Measurements from ENCODE around the gene PPL.

PPL gene

DNA sequence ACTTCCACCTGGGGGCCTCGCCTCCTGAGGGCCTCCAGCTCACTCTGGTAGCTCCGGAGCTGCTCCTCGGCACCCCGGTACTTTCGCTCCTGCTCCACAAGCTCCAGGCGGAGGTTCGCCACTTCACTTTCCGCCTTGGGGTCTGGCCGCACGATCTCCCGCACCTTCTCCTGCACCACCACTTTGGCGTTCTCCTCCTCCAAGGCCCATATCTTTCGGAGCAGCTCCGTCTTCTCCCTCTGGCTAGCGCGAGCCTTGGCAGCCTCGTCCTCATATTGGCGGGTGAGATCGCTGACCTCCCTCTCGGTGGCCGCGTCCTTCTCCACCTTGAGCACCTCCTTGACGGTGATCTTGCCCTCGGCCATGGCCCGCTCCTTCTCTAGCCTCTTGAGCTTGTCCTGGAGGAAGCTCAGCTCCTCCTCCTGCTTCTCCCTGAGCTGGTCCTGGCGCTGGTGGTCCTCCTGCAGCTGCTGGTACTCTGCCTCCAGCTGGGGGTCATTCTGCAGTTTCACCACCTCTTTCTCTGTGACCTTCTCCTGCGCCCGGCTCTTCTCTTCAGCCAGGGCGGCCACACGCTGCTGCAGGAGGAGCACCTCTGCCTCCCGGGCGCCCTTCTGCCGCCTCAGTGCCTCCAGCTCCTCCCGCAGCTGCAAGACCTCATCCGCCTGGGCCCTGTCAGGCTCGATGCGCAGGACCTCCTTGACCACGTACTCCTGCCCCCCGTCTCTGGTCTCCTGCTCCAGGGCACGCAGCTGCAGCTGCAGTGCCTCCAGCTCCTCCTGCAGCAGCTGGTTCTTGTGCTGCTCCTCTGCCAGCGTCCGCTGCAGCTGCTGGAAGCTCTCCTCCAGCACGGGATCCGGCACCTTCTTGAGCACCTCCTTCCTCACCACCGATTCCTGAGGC, 51.7 kb downstream of the PPL start:
- DNase-seq = no peak

DNA sequence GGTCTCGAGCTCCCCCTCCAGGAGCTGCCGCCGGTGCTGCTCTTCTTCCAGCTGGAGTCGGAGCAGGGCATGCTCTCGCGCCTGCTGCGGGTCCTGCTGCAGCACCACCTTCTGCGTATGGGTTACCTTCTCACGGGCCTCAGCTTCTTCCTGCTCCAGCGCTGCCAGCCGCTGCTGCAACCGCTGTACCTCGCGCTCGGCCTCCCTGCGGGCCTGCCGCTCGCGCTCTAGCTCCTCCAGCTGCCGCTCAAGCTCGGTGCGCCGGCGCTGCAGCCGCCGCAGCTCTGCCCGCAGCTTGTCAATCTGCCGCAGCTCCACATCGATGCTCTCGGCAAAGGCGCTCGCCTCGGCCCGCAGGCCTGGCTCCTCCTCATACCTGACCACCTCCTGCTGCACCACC, 52.7 kb downstream of the PPL start:
- no peak for DNase-seq

DNA sequence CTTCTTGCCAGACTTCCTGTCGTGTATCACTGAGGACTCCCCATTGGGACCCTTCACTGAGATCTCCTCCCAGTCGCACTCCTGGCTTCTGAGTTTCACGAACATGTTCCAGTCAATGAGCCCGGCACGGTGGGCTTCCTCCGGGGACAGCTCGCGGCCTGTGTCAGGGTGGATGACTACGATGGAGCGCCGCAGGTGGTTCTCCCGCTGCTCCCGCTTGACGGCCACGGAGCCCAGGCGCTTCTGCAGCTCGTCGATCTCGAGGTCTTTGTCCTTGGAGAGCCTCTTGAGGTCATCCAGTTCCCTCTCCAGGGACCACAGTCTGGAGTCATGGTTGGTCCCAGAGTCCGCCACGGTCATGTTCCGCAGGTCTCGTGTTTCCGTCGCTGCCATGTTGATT, 53.4 kb downstream of the PPL start:
- no peak for DNase-seq

DNA sequence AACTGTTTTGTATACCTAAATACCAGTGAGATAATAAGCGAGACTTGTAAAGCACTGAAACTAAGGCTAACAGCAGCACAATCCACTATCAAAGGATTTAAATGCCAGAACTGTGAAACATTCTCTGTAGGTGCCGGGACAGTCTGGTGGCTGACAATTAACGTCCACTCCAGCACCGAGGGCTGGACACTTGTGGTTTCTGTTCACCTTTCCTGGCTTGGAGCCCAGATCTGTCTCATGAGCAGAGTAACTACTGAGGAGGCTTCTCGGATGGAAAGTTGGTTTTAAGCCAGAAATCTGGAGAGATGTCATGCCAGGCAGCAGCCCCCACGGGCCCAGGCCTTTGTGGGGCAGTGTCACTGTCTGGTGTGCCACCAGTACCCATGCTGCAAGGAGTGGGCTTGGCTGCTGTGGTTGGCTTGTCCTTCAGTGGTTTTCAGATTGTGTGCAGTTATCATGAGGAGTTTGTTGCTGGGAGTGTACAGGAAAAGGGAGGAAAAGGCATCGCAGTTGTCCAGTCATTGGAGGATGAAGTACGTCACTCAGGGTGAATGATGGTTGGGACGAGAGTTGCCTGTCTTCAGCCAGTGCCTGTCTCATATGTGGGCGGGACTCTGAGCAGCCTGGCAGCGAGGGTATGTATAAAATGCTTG, 54.2 kb downstream of the PPL start:
- no peak for DNase-seq

DNA sequence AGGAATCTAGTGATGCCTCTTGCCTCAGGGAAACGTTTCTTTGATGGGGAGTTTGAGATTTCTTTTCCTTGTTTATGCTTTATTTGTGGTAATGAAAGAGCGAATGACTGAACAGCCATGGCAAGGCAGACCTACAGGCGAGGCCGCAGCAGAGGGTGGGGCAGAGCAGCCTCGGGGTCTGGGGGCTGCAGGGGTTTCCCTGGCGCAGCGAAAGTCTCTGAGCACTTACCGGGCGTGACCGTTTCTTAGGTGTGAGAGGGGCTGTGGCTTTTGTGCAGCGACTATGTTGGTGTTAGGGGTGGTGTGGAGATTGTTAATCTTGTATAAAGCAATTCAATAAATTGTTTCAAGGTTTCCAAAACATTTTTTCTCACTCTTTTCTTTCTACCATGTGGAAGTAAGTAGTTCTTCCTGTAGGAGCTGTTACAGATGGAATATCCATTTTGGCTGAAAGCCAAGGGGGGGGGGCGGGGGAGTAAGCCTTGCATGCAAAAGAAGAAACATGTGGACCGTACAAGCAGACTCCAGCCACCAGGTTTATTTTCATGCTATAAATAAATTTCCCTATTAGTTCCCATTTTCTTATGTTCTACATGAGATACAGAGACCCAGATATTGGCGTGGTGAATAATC, 54.8 kb downstream of the PPL start:
- DNase-seq = no peak

DNA sequence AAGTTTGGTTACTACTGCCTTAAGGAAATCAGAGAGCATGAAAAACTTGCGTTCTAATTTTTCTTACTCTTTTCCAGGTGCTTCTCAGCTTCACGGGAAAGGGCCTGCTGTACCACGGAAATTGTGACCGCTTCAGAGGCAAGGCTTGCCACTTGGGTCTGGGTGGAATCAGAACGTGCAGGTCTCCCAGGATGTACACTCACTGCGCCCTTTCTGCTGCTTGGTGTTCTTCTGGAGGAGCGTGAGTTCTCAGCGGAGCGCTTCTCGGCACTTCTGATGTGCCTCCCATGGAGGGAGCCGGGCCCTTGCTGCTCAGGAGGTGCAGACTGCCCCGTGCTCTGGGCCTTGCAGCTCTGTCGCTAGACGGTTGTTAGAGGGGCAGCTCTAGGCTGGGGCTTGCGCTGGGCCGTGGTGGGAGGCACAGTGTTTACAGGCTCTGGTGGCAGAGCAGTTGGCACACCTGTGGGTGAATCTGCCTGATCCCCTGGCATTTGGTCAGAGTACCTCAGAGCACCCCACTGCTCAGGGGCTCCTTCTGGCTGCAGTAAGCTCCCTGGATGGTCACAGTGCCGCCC, 56.9 kb downstream of the PPL start:
- no peak for DNase-seq

DNA sequence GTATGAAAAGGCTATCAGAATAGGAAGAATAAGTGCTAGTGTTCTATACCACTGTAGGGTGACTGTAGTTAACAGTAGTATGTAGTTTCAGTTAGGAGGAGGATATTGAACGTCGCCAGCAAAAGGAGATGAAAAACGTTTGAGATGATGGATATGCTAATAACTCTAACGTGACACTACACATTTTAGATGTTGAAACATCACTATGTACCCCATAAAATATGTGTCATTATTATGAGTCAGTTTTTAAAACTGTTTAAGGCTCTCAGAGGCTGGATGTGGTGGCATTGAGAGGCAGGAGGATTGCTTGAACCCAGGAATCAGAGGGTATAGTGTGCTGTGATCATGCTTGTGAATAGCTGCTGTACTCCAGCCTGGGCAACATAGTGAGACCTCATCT, 57.9 kb downstream of the PPL start:
- no peak for DNase-seq

DNA sequence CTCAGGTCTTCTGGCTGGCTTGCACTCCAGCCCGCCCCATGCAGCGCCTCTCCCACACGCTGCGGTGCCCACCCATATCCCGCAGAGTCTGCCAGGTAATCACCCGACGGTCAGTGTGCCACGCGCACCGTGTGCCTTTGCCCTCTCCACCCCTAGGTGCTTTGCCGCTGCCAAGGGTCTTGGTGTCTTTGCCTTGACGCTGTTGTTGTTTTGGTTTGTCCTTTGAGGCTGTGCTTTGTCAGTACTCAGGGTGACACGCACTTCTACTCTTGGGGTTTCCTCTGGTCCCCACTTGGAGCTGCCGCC, 59.6 kb downstream of the PPL start:
- DNase-seq = no peak

DNA sequence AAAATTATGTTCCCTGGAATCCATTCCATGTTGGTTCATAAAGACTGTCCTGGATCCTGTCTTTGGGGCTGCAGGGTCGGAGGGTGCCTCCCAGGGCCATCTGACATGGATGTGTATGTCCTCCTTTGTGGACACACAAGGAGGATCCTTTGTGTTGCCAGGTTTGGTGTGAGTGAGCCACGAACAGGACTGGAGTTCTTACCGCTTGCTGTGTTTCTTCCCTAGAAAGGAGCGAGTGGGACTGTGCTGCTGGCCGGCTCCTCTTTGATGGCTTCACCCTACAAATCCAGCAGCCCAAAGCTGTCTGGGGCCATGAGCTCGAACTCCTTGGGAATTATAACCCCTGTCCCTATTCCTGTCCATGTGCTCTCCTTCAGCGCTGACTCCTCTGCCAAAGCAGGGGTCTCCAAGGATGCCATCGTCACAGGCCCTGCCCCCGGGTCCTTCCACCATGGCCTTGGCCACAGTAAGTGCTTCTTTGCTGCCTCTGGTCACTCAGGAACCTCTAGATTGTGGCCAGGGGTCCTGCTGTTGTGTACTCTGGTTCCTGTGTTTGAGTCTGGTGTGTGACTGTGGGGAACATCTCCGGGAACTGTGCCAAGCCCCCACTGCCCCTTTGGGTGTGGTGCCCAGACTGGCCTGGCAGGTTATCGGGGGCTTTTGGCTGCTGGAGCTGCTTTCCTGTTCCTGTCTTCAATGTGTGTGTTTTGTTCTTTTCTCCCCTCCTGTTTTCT, 60.1 kb downstream of the PPL start:
- DNase-seq = no peak

DNA sequence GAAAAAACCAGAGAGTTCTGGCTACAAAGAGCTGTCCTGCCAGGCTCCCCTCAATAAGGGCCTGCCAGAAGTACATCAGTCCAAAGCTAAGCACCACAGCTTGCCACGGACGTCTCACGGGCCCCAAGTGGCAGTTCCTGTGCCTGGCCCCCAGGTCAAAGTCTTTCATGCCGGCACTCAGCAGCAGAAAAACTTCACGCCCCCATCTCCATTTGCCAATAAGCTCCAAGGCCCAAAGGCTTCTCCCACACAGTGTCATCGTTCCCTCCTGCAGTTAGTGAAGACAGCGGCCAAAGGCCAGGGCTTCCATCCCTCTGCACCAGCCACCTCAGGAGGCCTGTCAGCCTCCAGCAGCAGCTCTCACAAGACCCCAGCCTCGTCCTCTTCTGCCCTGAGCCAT, 62.3 kb downstream of the PPL start:
- DNase-seq = no peak

DNA sequence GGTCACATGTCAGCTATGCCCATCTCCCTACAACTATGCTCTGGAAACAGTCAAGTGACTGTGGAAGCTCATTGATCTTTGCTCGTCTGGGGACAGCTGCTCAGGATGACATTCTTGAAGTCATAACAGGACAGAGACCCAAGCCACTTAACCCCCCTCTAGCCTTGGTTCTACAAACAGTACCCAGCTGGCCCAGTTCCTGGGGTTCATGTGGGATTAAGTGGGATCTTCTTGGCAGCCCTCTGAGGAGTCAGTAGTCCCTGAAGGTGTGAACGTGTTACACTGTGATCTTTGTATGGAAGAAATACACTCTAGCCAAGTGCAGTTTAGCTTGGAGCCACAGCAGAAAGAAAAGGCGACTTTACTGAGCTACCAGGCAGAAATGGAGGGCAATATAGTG, 63.9 kb downstream of the PPL start:
- no peak for DNase-seq

DNA sequence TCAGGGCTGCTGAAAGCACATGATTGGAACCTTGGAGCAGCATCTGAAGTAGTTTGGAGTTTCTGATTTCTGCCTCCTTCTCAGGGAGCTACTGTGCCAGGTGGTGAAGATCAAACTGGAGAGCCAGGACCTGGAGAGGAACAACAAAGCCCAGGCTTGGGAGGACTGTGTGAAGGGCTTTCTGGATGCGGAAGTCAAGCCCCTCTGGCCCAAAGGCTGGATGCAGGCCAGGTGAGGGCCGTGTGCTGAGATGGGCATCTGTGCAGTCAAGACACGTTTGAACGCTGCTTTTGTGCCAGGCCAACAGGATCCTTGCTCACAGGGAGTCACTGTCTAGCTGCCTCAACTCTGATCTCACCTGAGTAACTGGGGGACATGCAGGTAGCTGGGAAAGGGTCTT, 65.9 kb downstream of the PPL start:
- DNase-seq = no peak

DNA sequence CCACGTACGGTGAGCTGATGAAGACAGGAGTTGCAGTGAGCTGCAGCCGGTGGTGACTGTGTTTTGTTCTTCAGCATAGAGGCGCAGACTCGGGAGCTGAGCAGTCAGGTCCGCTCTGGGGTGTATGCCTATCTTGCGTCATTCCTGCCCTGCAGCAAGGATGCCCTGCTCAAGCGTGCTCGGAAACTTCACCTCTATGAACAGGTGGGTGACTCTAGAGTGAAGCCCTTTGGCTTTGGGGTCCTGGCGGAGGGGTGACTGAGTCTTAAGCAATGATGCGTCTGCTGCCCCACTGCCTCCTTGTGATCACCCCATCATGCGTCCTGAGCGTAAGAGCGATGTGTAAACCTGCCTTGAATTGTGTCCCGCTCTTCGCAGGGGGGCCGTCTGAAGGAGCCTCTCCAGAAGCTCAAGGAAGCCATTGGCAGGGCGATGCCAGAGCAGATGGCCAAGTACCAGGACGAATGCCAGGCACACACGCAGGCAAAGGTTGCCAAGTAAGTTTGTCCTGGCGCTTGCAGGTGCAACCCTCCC, 66.7 kb downstream of the PPL start:
- DNase-seq = no peak

DNA sequence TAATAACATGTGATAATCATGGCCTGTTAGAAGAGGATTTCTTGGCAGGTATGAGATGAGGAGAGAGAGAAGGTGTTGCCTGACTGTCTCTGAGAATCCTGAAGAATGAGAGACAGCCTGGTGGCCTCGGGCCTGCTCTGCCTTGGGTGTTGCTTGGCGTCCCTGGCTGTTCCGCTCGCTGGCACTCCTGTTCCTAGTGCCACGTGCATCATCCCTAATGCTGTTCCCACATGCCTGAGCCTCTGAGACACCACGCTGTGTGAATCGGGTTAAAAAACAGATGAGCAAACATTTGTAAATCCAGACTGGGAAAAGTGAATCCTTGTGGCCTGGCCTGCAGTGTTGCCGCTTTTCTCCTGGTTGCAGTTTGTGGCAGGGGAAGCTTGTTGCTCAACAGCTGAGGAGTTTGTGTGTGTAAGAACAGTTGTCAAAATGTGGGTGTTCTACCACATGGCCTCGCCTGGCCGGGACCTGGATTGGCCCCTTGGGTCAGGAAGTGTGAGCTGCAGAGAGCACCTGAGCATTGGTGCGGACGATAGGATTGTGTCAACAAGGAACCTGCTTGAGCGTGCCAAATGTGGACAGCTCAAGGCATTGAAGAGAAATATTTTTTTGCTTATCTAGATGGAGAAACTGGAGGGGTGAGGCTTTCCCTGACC, 67.7 kb downstream of the PPL start:
- DNase-seq = no peak

DNA sequence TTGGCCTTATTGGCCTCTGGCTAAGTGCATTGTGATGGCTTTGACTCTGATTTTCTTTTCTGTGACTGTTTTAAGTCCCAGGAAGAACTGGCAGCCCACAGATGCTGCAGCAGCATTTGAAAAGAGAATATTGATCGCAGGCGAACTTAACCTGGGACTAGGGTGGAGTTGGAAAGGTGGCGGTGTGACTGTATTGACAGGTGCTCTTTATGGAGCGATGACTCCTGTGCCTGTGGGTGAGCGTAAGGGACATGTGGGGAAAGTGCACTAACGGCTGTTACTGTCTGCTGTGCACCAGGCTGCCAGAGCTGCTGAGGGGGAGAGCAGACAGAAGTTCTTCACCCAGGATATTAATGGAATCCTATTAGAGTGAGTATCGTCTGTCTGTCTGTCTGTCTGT, 68.4 kb downstream of the PPL start:
- no peak for DNase-seq

DNA sequence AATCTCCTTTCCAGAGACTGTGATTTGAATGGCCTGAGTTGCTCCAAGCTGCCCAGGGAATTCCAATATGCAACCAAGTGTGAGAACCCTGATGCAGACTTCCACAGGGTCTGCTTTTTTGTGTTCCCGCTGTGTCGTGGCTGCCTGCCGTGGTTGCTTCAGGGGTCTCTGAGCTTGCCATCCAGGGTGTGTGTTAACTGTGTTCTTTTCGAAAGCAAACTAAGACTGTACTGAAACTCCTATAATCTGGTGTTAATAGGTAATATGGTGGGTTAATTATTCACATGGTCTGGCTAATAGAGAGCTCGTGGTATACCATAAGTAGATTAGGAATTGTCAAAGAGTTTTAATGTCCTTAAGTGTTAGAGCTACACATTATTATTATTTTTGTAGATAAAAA, 68.9 kb downstream of the PPL start:
- DNase-seq = no peak

DNA sequence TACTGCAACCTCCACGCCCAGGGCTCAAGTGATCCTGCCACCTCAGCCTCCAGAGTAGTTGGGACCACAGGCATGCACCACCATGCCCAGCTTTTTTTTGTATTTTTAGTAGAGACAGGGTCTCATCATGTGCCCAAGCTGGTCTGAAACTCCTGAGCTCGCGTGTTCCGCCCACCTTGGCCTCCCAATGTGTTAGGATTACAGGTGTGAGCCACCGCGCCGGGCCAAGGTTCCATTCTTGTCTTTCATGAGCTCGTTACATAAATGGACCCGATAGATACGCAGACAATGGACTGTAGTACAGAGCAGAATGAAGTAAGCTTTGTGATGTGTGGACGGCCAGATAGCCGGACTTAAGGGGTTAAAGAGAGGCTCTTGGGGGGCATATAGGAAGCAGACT, 70.4 kb downstream of the PPL start:
- no peak for DNase-seq

DNA sequence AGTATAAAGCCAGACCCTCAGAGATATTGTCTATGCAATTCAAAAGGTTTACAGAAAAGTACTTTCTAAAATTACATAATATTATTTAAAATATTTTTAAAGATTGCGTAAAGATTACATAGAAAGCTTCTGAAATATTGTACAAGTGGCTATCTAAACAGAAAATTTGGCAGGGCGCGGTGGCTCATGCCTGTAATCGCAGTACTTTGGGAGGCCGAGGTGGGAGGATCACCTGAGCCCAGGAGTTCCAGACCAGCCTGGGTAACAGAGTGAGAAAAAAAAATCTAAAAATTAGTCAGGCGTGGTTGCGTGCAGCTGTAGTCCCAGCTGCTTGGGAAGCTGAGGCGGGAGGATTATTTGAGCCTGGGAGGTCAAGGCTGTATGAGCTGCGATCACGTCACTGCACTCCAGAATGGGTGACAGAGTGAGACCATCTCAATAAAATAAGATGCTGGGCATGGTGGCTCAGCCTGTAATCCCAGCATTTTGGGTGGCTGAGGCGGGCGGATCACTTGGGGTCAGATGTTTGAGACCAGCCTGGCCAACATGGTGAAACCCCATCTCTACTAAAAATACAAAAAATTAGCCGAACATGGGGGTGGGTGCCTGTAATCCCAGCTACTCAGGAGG, 71.6 kb downstream of the PPL start:
- no peak for DNase-seq

DNA sequence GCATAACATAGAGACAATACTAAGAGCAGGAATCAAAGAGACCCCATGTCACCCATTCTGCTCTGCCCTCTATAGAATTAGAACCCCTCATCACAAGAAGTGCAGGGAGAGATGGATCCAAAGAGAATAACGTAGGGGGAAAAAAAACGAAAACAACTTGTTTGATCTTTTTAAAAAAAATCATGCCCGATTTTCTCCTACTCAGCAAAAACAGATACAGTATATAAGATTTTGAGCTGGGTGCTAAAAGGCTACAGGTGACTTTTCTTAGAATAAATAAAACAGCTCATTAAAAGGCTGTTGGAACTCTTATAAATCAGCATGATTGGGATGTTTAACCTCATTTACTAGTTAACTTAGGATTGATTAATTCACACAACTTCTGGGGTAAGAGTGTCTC, 72.2 kb downstream of the PPL start:
- DNase-seq = no peak

DNA sequence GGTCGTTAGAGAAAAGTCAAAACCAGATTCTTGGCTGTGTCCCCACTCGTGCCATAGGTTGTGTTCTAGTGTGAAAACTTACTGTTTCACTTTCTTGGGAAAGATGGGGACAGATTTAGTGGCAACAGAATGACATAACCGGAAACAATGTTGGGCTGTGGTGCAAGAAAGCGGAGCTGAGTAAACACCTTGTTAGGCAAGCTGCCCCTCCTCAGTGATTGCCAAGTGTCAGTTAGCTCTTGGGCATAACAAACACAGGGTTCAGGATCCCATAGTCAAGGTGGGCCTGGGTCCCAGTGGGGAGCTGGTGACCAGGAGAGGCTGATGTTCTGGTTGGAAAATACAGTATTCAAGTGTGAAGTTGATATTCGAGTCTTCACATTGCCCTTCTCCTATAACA, 74.3 kb downstream of the PPL start:
- DNase-seq = no peak

DNA sequence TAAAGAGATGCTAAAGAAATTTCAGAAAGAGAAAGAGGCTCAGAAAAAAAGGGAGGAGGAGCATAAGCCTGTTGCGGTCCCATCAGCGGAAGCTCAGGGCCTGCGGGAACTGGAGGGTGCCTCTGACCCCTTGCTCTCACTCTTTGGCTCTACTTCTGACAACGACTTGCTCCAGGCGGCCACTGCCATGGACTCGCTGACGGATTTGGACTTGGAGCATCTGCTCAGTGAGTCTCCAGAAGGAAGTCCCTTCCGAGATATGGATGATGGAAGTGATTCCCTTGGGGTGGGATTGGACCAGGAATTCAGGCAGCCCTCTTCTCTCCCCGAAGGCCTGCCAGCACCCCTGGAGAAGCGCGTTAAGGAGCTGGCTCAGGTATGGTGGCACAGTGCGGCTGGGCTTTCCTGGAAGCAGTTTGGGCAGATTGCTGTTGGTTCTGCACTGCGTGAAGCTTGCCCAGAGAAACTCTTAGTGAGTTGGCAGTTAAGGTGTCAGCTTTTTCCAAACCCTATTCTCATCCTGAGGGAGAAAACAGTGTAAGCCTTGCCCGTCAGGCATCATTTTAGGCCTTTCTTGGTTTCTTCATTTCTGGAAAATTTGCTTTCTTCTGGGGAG, 76.1 kb downstream of the PPL start:
- DNase-seq = no peak

DNA sequence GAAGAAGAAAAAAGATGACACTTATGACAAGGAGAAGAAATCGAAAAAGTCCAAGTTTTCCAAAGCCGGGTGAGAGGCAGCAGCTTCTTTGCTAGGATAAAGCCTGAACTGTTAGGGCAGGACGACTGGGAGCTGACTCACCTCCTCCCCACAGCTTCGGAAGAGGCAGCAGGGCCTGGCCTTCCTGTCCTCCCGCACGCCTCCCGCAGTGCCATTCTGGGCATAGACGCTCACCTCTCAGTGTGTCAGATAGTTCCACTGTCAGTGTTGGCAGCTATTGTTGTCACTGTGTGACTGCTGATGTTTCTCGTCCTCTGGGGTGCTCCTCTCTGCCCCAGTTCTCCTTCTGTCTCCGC, 77.1 kb downstream of the PPL start:
- no peak for DNase-seq

All from GOT3 (cell line).